HG02981 (cell line): ENCODE results near the gene DLGAP1.

Experiments used
- ATAC-seq: cut with Tn5 transposase; IDR thresholded peaks from one replicate; pipeline ENCODE4 v1.9.1; 2021; ENCODE audit warnings: mild to moderate bottlenecking, moderate library complexity; ENCODE audit not compliant: unreplicated experiment

The DLGAP1 gene

GRCh38 chr18:3910512-3910911 lies 544.6 kb downstream of the DLGAP1 start:
- no peak for ATAC-seq

- no peak for ATAC-seq
These were observed 547.2 kb downstream of the DLGAP1 start for GRCh38 chr18:3907955-3908354.

- peak; percentile 46 for ATAC-seq
These were observed 548.9 kb downstream of the DLGAP1 start for GRCh38 chr18:3906116-3906750.

GRCh38 chr18:3903337-3903736 lies 551.8 kb downstream of the DLGAP1 start:
- ATAC-seq: no peak

GRCh38 chr18:3902676-3903075 lies 552.4 kb downstream of the DLGAP1 start:
- no peak for ATAC-seq

GRCh38 chr18:3901811-3902210 lies 553.3 kb downstream of the DLGAP1 start:
- ATAC-seq: no peak

GRCh38 chr18:3901042-3901441 lies 554.1 kb downstream of the DLGAP1 start:
- no peak for ATAC-seq

GRCh38 chr18:3900327-3900726 lies 554.8 kb downstream of the DLGAP1 start:
- ATAC-seq: no peak

- ATAC-seq: no peak
These were observed 556.1 kb downstream of the DLGAP1 start for GRCh38 chr18:3898861-3899613.

GRCh38 chr18:3892152-3892551 lies 563.0 kb downstream of the DLGAP1 start:
- no peak for ATAC-seq

GRCh38 chr18:3891245-3891644 lies 563.9 kb downstream of the DLGAP1 start:
- ATAC-seq: no peak

- ATAC-seq: no peak
These were observed 565.3 kb downstream of the DLGAP1 start for GRCh38 chr18:3889803-3890202.

- no peak for ATAC-seq
These were observed 566.0 kb downstream of the DLGAP1 start for GRCh38 chr18:3889121-3889520.

- ATAC-seq: no peak
These were observed 568.4 kb downstream of the DLGAP1 start for GRCh38 chr18:3886575-3887322.

GRCh38 chr18:3885209-3885792 lies 569.8 kb downstream of the DLGAP1 start:
- peak; percentile 61 for ATAC-seq

- ATAC-seq: no peak
These were observed 575.3 kb downstream of the DLGAP1 start for GRCh38 chr18:3879836-3880120.

GRCh38 chr18:3879114-3879835 lies 575.8 kb downstream of the DLGAP1 start:
- ATAC-seq: no peak

GRCh38 chr18:3878401-3878800 lies 576.7 kb downstream of the DLGAP1 start:
- ATAC-seq: no peak

GRCh38 chr18:3877678-3878077 lies 577.4 kb downstream of the DLGAP1 start:
- no peak for ATAC-seq

- no peak for ATAC-seq
These were observed 579.1 kb downstream of the DLGAP1 start for GRCh38 chr18:3875961-3876360.

GRCh38 chr18:3875376-3875775 lies 579.7 kb downstream of the DLGAP1 start:
- ATAC-seq: no peak
